ENCODE data around the gene PLCG2.
"Not testable (repeated sequence)": the region's sequence is repeated elsewhere in the genome, so short reads cannot be mapped to it uniquely, and the experiment has no call there.

The PLCG2 gene

DNA sequence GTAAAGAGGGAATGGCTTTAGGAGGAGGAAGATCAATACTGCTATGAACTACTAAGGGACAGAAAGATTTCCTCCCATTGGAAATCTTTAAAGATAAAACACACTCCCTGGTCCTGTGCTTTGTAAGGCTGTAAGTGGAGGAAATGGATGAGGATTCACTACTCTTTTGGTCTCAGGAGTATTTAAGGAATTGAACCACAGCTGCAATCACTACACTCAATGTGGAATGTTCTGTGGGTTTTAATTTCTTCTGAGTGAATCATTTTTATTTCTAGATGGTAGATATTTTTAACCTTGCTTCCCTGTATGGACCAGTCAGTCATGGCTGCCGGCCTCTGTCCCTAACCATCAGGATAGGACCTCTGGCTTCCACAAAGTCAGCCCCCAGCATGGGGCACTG, 166.6 kb downstream of the PLCG2 start:
- DNase-seq, result no peak

DNA sequence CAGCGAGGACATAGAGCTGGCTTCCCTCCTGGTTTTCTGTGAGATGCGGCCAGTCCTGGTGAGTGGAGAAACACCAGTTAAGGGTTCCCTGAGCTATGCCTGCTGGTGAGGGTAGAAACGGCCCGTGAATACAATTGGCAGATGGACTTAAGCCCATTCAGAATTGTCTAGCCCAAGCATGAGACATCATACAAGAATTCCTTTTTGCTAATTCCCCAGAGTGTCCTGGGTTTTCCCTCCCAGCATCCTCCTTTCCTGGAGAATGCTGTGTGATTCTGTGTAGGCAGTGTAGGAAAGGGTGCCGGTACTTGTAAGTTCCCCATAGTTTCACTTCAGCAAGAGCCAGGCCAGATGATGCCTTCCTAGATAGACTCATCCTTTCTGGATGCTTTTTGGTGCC, 167.1 kb downstream of the PLCG2 start:
- no peak for DNase-seq

DNA sequence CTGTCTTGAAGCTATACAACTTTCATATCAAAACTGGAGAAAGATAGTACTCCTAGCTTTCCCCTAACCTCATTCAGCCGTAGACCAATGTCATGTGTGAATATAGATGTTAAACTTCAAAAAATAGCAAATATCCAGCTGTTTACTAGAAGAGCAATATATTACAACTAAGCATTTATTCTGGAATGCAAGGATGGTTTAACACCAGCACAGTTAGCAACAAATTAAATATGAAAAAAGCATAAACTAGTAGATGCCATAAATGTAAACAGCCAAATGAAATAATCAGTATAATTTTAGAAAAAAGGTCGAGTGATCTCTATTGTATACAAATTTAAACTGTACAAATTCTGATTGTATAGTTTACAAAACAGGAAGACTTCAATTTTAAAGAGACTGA, 172.5 kb downstream of the PLCG2 start:
- DNase-seq, result no peak

DNA sequence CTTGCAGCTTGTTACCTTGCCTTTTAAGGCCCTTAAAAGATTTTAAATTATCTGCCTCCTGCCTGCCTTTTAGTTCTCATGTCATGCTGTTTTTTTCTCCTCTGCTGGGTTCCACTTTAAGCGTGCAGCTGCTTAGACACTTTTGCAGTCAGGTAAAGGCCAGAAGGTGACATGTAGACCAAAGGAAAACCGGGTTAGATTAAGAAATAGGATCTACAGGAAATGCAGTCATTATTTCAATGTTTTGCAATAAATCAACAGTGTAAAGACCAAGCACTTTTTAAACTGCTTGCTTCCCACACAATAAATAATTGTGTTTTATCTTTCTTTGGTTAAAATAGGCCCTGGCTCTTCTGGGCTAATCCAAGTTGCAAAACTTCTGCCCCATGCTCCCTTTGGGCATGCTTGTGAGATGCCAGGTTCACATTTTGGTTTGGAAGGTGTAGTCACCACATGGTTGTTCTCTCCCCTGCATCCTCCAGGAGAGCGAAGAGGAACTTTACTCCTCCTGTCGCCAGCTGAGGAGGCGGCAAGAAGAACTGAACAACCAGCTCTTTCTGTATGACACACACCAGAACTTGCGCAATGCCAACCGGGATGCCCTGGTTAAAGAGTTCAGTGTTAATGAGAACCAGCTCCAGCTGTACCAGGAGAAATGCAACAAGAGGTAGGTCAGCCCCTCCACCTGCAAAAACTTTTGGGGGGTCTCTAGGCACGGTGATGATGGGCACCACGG, 177.3 kb downstream of the PLCG2 start:
- DNase-seq, result no peak

DNA sequence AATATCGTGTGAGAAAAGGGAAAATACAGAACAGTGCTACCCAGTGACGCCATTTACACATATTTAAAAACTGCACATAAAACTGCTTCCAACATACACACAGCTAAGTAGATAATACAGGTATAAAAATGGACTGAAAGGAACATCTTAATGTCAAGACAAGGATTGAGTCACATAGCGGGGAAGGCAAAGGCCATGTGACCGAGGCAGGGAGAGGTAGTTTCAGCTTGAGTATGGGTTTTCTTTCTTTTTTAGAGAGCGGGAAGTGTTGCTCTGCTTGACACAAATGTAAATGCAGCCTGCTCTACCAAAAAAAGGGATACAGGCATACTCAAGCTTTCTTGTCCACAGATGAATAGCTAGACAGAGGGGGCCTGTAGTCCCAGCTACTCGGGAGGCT, 185.7 kb downstream of the PLCG2 start:
- no peak for DNase-seq

DNA sequence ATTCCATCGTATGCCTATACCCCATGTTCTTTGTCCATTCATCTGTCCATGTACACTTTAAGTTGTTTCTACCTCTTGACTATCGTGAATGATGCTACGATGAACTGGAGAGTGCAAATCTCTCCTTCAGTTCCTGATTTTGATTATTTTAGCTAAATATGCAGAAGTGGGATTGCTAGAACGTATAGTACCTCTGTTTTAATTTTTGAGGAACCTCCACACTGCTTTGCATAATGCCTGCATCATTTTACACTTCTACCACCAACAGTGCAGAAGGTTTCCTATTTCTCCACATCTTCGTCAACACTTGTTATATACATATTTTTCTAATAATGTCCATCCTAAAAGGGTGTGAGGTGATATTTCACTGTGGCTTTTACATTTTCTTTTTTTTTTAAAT, 188.3 kb downstream of the PLCG2 start:
- DNase-seq, result no peak

DNA sequence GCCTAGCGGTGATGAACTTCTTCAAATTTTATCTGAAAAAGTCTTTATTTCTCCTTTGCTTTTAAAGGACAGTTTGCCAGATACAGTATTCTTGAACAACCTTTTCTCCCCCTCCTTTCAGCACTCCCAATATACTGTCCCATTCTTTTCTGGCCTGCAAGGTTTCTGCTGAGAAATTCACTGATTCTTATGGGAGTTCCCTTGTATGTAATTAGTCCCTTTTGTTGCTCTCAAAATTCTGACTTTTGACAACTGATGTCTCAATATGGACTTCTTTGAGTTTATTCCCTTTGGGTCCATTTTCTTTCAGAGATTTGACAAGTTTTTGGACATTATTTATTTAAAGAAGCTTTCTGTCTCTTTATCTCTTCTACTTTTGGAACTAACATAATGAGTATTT, 192.8 kb downstream of the PLCG2 start:
- no peak for DNase-seq

DNA sequence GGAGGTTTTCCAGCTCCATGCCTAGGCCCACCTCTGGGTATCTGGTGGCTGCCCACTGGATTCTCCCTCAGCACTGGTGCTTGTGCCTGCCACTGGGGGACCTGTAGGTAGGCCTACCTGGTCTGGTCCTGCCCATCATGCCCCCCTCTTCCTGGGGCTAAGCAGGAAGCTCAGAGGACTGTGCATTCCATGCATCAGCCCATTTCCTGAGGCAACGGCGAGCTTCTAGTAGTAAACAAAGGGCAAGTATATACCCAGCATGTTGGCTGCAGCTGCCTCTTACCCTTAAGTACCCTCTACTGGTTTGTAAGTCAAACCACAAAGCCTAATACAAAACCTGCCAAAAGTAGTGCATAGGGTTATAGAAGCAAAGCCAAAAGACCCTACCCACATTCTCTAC, 194.6 kb downstream of the PLCG2 start:
- DNase-seq, result no peak

DNA sequence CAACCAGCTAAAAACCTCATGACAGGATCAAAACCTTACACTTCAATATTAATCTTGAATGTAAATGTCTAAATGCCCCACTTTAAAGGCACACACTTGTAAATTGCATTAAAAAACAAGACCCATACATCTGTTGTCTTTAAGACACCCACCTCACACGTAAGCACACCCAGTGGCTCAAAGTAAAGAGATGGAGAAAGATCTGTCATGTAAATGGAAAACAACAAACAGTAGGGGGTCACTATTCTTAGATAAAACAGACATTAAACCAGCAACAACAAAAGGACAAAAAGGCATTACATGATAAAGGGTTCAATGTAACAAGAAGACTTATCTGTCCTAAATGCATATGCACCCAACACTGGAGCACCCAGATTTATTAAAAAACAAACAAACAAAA, 196.5 kb downstream of the PLCG2 start:
- no peak for DNase-seq

DNA sequence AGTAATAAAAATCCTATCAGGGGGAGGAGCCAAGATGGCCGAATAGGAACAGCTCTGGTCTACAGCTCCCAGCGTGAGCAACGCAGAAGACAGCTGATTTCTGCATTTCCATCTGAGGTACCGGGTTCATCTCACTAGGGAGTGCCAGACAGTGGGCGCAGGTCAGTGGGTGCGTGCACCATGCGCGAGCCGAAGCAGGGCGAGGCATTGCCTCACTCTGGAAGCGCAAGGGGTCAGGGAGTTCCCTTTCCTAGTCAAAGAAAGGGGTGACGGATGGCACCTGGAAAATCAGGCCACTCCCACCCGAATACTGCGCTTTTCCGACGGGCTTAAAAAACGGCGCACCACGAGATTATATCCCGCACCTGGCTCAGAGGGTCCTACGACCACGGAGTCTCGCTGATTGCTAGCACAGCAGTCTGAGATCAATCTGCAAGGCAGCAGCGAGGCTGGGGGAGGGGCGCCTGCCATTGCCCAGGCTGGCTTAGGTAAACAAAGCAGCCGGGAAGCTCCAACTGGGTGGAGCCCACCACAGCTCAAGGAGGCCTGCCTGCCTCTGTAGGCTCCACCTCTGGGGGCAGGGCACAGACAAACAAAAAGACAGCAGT, 198.3 kb downstream of the PLCG2 start:
- not testable (repeated sequence) for DNase-seq

DNA sequence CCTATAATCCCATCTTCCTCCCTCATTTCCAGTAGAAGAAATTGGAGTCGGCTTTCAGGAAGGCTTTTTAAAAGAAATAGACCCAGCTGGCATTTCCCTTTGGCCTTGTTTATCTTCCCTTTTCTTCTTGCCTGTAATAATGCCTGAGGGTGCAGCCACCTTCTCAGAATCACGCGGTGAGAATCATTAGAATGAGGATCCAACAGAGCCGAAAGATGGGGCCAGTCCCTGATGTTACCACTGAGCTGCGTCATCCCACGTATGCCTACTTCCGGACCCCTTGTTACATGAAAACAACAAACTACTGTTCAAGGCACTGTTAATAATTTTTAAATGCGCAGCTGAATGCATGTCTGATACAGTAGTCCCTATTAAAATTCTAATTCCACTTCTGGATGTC, 208.0 kb downstream of the PLCG2 start:
- DNase-seq, result no peak

DNA sequence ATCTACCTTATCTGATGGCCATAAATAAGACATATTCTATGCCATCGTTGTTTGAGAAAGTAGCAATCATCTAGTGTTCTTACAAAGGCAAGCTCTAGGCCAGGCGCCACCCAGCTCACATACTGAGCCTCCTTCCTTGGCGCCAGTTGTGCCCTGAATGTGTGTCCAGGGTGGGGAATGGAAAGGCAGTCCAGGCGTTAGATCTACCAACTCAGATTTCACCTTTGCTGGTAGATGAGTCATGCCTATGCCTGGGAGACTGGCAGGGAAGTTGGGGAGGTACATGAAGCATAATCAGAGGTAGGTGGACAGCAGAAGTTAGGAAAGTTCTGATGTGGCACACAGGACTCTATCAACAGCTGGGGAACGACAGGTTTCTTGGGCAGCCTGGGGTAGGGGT, 208.6 kb downstream of the PLCG2 start:
- DNase-seq, result no peak

DNA sequence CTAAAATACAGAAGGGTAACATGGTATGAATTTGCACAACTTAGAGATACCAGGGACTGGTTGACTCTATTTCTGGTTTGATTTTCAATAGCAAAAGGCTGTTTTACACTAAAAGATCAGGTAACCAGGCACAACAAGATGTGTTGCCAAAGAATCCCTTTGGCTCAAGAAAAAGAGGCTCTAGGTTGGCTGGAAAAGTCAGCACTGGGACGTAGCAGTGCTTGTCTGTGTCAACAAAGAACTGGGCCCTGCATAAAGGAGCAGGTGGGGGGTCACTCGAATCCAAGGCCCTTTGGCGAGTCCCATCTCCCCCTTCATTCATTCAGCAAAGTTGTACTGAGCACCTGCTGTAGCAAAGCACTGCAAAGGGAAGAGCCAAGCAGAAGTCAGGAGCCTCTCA, 213.8 kb downstream of the PLCG2 start:
- no peak for DNase-seq

DNA sequence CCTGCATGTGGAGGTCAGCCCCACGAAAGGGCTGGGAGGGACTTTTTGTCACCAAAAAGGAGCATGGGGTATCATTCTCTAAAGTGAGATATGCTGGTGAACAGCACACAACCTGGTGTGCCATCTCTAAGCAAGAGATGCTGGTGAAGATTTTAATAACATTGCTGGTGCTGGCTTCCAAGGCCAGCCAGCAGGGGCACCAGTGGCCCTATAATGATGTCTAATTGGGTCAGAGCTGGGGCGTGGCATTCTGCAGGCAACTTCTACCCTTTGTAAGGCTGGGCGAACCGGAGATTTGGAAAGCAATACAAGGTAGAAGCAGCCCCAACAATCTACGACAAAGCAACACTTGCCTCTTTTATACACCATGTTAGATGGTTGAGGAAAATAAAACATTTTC, 215.4 kb downstream of the PLCG2 start:
- no peak for DNase-seq

DNA sequence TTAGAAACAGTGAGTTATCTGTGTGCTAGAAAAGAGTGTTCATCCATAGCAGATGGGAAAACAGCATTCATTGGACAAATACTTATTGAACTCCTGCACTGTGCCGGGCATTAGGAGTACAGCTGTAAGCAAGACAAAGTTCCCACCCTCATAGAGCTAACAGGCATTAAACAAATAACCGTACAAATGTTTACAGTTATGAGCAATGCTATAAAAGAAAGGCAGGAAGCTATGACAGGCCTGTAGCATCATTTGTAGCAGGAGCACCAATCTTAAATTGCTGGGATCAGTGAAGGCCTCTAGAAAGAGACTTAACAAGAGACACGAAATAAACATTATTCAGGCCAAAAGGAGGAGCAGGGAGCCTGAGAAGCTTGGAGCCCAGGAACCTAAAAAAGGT, 216.6 kb downstream of the PLCG2 start:
- DNase-seq, result no peak

DNA sequence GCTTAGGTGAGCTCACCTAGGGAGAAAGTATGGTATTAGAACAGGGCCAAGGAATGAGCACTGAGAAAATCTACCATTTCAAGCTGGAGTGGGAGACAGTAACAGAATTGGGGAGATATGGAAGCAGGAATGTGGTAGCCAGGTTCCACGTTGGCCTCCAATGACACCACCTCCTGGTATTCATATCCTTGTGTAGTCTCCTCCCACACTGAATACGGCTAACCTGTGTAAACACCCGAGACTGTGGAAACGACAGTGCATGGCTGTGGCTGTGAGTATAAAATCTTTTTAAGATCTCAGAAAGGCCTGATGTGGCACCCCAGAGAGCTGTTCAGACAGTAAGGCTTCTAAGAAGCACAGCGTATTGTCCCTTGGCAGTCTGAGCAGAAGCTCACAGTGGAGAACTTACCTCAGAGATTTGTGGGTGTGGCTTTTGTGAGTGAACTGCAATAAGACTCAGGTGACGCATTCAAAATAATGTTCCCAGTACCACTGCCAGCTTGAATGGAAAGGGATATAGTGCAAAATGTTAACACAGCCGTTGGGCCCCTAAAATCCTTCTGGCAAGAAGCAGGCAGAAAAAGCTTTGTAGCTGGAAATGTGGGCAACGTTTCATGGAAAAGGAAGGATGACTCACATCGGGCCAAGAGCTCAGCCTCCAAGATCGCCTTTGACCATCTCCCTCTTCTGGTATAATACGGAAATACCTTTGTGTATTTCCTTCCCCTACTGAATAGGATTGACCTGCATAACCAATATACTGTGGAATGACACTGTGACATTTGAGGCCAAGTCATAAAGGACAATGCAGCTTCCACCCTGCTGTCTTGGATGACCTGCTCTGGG, 217.8 kb downstream of the PLCG2 start:
- no peak for DNase-seq

DNA sequence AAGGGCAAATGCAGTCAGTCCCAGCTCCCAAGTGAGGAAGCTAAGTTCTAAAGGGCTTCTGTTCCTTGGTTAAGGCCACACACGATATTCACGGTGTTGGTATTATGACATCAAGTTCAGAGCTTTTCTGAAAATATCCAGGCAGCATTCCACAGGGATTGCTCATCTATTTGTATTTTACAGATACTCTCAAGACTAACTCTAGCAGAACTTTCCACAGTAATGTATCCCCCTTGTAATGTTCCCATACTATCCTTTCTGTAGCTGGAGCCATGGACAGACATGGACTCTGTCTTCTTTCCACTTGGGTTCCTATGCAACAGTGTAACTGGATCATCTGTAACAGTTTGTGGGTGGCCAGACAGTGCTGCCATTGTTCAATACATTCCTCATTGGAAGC, 218.6 kb downstream of the PLCG2 start:
- DNase-seq, result no peak

DNA sequence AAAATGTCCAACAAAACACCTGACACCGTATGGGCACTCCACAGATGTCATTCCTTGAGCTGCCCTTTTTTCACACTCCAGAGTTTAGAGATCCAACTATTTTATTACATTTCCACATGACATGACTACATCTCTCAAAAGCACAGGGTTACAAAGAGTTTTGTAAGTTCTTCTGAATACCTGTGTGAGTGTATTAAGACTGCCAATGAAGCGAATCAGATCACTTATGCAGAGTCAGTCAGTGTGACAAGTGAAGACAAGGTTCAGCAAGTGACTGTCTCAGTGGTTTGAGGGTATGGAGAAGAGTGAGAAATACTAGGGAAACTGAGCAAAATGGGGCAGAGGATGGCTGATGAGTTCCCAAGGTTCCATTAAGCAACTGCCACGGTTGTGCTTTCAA, 223.7 kb downstream of the PLCG2 start:
- no peak for DNase-seq

DNA sequence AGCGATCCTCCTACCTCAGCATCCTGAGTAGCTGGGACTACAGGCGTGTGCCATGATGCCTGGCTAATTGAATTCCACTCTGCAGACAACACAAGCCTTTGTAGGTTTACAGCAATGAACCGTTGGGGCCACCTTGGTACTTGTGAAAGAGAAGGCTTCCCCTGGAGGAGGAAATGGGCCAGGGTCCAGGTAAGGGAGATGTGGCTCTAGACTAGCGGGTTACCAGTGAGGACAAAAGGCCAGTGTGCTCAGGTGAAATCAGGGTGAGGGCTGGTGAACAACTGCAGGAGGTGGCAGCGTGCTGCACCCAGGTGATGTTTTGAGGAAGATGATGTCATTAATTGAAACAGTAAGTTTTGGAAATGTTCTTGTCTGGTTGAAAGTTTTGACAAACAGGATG, 225.5 kb downstream of the PLCG2 start:
- no peak for DNase-seq

DNA sequence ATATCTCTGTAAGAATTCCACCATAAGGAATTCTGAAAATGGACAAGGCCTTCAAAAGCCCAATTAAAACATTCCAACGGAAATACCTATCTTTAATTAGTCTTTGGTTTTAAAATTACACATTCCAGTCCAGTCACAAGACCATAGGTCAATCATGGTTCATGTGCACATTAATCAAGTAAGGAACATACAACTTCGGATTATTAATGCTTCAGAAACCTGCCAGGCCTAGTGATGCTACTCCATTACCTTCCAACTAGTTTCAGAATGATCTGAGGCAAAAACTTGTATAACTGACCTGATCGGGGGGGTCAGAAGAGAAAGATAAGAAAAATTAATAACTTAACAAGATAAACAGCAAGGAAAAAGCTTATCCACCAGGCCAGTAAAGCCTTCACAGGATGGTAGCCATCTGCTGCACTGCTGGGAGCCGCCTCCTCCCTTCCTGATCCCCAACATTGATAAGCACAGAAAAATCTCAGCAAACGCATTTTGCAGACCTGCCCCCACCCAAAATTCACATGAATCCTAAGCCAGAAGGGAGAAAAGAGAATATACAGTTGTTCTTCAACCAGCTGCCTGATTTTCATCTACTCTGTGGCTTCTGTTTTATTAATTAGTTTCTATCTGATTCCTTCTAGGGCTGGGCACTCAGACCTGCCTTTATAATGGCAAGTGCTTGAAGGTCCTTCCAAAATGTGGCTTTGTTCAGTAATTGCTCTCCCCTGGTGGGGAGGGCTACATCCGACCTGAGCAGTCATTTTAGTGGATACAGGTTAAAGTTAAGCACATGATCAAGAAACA, 226.1 kb downstream of the PLCG2 start:
- no peak for DNase-seq

DNA sequence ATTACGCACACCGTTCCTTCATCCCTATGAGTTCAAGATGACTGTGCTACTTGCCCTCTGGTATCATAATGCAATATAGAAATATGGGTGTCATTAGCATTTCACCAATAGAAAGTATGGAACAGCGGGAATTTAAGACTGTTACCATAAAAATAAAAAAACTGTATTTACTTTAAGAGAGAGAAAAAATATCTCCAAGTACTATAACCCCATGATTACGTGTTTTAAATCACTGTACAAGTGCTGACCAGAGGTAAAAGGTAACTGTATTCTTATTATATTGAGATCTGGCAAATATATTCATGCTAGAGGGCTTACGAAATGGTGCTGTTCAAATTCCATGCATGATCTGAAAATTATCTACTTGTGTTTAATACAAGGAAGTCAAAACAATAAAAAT, 226.9 kb downstream of the PLCG2 start:
- DNase-seq, result no peak

DNA sequence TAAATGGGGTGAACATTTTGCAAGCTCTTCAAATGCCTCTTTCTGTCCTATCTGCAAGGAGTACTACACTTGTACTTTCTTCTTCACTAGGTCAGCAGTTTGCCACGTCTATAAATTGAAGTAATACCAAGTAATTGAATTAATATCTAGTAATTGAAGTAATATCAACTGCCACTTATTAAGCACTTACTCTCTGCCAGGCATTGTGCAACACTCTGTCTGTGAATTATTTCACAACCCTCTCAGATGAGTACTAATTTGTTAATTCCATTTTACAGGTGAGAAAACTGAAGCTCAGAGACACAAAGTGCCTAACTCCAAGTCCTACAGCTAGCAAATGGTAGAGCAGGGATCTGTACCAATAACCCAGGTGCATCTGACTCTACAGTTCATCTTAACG, 228.1 kb downstream of the PLCG2 start:
- no peak for DNase-seq

DNA sequence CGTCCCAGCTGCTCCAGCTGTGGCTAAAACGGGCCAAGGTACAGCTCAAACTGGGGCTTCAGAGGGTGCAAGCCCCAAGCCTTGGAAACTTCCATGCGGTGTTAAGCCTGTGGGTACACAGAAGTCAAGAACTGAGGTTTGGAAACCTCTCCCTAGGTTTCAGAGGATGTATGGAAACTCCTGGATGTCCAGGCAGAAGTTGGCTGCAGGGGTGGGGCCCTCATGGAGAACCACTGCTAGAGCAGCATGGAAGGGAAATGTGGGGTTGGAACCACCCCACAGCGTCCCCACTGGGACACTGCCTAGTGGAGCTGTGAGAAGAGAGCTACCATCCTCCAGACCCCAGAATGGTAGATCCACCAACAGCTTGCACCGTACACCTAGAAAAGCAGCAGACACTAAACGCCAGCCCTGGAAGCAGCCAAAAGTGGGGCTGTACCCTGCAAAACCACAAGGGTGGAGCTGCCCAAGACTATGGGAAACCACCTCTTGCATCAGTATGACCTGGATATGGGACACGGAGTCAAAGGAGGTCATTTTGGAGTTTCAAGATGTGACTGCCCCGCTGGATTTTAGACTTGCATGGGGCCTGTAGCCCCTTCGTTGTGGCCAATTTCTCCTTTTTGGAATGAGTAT, 230.0 kb downstream of the PLCG2 start:
- DNase-seq, result no peak
